Panc1 (cell line): ENCODE results near the gene ZP1. TPM values are rescaled to one million over a fixed set of nuclear protein-coding genes. Genes with fewer than 3 reads are reported as not detected.

ENCODE experiments used
- ATAC-seq: fragments of 200-7000 bp; cut with Tn5 transposase; 2 replicates; pipeline ENCODE4 v1.9.1; 2020; ENCODE audit warnings: mild to moderate bottlenecking, moderate library complexity
- BruUV-seq: library from RNA; stranded (reverse); fragments of 400-500 nt; replicated peaks from 2 replicates; lab custom pipeline; 2021; lab: Mats Ljungman, UMichigan
- CTCF ChIA-PET: fragments of 300-600 bp; sonication (Branson Sonifier 250); formaldehyde crosslinking; loops from one replicate; lab custom pipeline; 2022; ENCODE audit warnings: antibody characterized with exemption; lab: Charles Lee
- POLR2A ChIA-PET: fragments of 300-600 bp; sonication (Branson Sonifier 250); formaldehyde crosslinking; loops from one replicate; lab custom pipeline; 2022; ENCODE audit warnings: antibody characterized with exemption; lab: Charles Lee
- DNase-seq: peaks from one replicate; pipeline ENCODE4 v3.0.0-alpha.2; 2010; ENCODE audit warnings: low read depth, low spot score
- H3K27ac ChIP-seq: 2 replicates; pipeline ENCODE4 v1.5.1; 2011; ENCODE audit warnings: mild to moderate bottlenecking, low read length, inconsistent platforms
- H3K27me3 ChIP-seq: fragments of 200-500 bp; sonication (Bioruptor generic); 2 replicates; pipeline ENCODE4 v1.6.0; 2014; ENCODE audit warnings: low read length, inconsistent platforms; ENCODE audit not compliant: control insufficient read depth, insufficient read depth
- H3K36me3 ChIP-seq: fragments of 200-500 bp; sonication (Bioruptor generic); 2 replicates; pipeline ENCODE4 v1.5.1; 2014; ENCODE audit warnings: inconsistent platforms, mild to moderate bottlenecking, low read length, moderate library complexity; ENCODE audit not compliant: control insufficient read depth, insufficient read depth
- H3K4me1 ChIP-seq: 2 replicates; pipeline ENCODE4 v1.5.1; 2011; ENCODE audit warnings: inconsistent platforms, mild to moderate bottlenecking, low read length, moderate library complexity; ENCODE audit not compliant: control insufficient read depth, insufficient read depth
- H3K4me3 ChIP-seq, 2 experiments: 2 replicates each; pipeline ENCODE4 v1.5.1; 2011 to 2012; ENCODE audit warnings: low read depth in 2 of 2, low read length in 2 of 2, mild to moderate bottlenecking in 2 of 2, inconsistent platforms in 1 of 2, moderate library complexity in 1 of 2
- H3K9me3 ChIP-seq: fragments of 200-500 bp; sonication (Bioruptor generic); 2 replicates; pipeline ENCODE4 v1.5.1; 2014; ENCODE audit warnings: low read depth, mild to moderate bottlenecking, inconsistent platforms, low read length, moderate library complexity; ENCODE audit not compliant: control insufficient read depth, insufficient read depth
- POLR2AphosphoS5 ChIP-seq: IDR thresholded peaks from 2 replicates; pipeline ENCODE4 v1.6.1; 2012; ENCODE audit warnings: mild to moderate bottlenecking, low read depth, low read length, moderate library complexity
- SIN3A ChIP-seq: IDR thresholded peaks from 2 replicates; pipeline ENCODE4 v1.6.1; 2012; ENCODE audit warnings: low read depth, mild to moderate bottlenecking, low read length, moderate library complexity, borderline replicate concordance; ENCODE audit not compliant: insufficient read depth
- TCF7L2 ChIP-seq: IDR thresholded peaks from 2 replicates; pipeline ENCODE4 v1.6.1; 2011; ENCODE audit warnings: mild to moderate bottlenecking, low read depth, low read length, inconsistent platforms
- in situ Hi-C: cut with HindIII; loops from 2 replicates; pipeline ENCODE4 v1.10.0; 2016; ENCODE audit warnings: low sequenced_read_pairs, low pct_unique_long_range_greater_than_20kb
- intact Hi-C: fragments of 100-400 bp; cut with micrococcal nuclease; formaldehyde crosslinking; loops from one replicate; pipeline ENCODE4 v1.10.0; 2022; ENCODE audit not compliant: unreplicated experiment
- total RNA-seq: library from RNA; stranded (reverse); gene quantifications from one replicate; pipeline ENCODE4 v1.2.1, GENCODE V29; 2021; ENCODE audit not compliant: unreplicated experiment
- TF ChIP-seq, protein P1 (sequence below): fragments of 450-650 bp; IDR thresholded peaks from 2 replicates; pipeline ENCODE4 v1.5.1; 2017; ENCODE audit warnings: mild to moderate bottlenecking
- TF ChIP-seq, protein P2 (sequence below), 2 experiments: IDR thresholded peaks; 2 replicates each; pipeline ENCODE4 v1.6.1; 2011 to 2012; ENCODE audit warnings: low read depth in 2 of 2, control low read depth in 1 of 2, low read length in 1 of 2, mild to moderate bottlenecking in 1 of 2, moderate library complexity in 1 of 2; ENCODE audit not compliant: insufficient read depth in 1 of 2

The ZP1 gene
- total RNA-seq, 1 experiment from 2014 or later = not detected

DNA sequence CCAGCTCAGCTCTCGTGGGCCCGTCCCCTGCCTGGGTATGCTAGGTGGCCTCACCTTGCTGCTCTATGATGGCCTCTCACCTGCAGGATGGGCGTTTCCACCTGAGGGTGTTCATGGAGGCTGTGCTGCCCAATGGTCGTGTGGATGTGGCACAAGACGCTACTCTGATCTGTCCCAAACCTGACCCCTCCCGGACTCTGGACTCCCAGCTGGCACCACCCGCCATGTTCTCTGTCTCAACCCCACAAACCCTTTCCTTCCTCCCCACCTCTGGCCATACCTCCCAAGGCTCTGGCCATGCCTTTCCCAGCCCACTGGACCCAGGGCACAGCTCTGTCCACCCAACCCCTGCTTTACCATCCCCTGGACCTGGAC is 2.1 kb downstream of the ZP1 start:
- in situ Hi-C loops = no loop called here
- Histone ChIP-seq H3K27me3 (no peaks in the 10 kb centered on the region), H3K4me1 (no peaks in the 10 kb centered on the region), H3K36me3 (no peaks in the 10 kb centered on the region), H3K9me3 (no peaks in the 10 kb centered on the region), H3K27ac (no peak overlapping the region), H3K4me3 (no peak overlapping the region)
- intact Hi-C loops = no loop called here
- DNase-seq = no peak
- BruUV-seq = no TSS peak
- TF ChIP-seq, protein P1, sequence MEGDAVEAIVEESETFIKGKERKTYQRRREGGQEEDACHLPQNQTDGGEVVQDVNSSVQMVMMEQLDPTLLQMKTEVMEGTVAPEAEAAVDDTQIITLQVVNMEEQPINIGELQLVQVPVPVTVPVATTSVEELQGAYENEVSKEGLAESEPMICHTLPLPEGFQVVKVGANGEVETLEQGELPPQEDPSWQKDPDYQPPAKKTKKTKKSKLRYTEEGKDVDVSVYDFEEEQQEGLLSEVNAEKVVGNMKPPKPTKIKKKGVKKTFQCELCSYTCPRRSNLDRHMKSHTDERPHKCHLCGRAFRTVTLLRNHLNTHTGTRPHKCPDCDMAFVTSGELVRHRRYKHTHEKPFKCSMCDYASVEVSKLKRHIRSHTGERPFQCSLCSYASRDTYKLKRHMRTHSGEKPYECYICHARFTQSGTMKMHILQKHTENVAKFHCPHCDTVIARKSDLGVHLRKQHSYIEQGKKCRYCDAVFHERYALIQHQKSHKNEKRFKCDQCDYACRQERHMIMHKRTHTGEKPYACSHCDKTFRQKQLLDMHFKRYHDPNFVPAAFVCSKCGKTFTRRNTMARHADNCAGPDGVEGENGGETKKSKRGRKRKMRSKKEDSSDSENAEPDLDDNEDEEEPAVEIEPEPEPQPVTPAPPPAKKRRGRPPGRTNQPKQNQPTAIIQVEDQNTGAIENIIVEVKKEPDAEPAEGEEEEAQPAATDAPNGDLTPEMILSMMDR = no peak
- no peak for TF ChIP-seq POLR2AphosphoS5
- TF ChIP-seq, protein P2, sequence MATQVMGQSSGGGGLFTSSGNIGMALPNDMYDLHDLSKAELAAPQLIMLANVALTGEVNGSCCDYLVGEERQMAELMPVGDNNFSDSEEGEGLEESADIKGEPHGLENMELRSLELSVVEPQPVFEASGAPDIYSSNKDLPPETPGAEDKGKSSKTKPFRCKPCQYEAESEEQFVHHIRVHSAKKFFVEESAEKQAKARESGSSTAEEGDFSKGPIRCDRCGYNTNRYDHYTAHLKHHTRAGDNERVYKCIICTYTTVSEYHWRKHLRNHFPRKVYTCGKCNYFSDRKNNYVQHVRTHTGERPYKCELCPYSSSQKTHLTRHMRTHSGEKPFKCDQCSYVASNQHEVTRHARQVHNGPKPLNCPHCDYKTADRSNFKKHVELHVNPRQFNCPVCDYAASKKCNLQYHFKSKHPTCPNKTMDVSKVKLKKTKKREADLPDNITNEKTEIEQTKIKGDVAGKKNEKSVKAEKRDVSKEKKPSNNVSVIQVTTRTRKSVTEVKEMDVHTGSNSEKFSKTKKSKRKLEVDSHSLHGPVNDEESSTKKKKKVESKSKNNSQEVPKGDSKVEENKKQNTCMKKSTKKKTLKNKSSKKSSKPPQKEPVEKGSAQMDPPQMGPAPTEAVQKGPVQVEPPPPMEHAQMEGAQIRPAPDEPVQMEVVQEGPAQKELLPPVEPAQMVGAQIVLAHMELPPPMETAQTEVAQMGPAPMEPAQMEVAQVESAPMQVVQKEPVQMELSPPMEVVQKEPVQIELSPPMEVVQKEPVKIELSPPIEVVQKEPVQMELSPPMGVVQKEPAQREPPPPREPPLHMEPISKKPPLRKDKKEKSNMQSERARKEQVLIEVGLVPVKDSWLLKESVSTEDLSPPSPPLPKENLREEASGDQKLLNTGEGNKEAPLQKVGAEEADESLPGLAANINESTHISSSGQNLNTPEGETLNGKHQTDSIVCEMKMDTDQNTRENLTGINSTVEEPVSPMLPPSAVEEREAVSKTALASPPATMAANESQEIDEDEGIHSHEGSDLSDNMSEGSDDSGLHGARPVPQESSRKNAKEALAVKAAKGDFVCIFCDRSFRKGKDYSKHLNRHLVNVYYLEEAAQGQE (IDR thresholded peaks at IDR 0.05; ENCODE audit: insufficient read depth in 1 of 2, low read depth in 2 of 2, low read length in 1 of 2) = no peak
- TF ChIP-seq TCF7L2 = no peak
- no peak for TF ChIP-seq SIN3A
- ChIA-PET POLR2A (no interaction called here), CTCF (no interaction called here)
- ATAC-seq = no peak

DNA sequence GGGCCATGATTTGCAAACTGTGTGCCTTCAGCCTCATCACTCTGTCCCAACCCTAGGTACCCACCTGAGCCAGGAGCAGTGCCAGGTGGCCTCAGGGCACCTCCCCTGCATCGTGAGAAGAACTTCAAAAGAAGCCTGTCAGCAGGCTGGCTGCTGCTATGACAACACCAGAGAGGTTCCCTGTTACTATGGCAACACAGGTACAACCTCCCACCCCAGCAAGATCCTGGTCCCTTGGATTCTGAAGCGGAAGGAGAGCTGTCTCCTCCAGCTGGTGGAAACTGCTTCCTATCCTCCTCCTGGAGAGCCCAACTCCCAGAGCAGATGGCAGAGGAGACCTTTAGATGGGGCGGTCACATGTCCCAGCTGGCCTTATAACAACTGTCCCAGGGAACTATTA is 2.9 kb downstream of the ZP1 start:
- Histone ChIP-seq H3K27ac (no peak overlapping the region), H3K4me1 (no peaks in the 10 kb centered on the region), H3K9me3 (no peaks in the 10 kb centered on the region), H3K27me3 (no peaks in the 10 kb centered on the region), H3K4me3 (no peak overlapping the region), H3K36me3 (no peaks in the 10 kb centered on the region)
- BruUV-seq = no TSS peak
- CTCF ChIA-PET = no interaction called here
- DNase-seq = no peak
- intact Hi-C loops = no loop called here
- POLR2A ChIA-PET = no interaction called here
- in situ Hi-C loops = no loop called here
- TF ChIP-seq, protein P2 (IDR thresholded peaks at IDR 0.05; ENCODE audit: insufficient read depth in 1 of 2, low read depth in 2 of 2, low read length in 1 of 2) = no peak
- TF ChIP-seq SIN3A = no peak
- TF ChIP-seq POLR2AphosphoS5 = no peak
- TF ChIP-seq TCF7L2 = no peak
- TF ChIP-seq, protein P1 = no peak
- no peak for ATAC-seq
